Psoas muscle (tissue), 8 donors: ENCODE data around the gene DMD. TPM values are rescaled to one million over a fixed set of nuclear protein-coding genes. Genes with fewer than 3 reads are reported as not detected.

Experiments used
- ATAC-seq, 4 donors: fragments of 200-7000 bp; cut with Tn5 transposase; one replicate each; pipeline ENCODE4 v1.9.1; 2020; ENCODE audit warnings: moderate library complexity in 3 of 4, mild to moderate bottlenecking in 2 of 4
- DNase-seq, 2 donors: peaks; one replicate each; pipeline ENCODE4 v3.0.0-alpha.2; 2020
- H3K27ac ChIP-seq: fragments of 200-600 bp; one replicate; pipeline ENCODE4 v1.8.0; 2022
- H3K27me3 ChIP-seq, 3 donors: fragments of 200-600 bp in 1 of 3; one replicate each; pipeline versions ENCODE4 v1.6.1 to v1.8.0; 2013 to 2022; ENCODE audit warnings: low read length in 2 of 3, mild to moderate bottlenecking in 2 of 3, moderate library complexity in 1 of 3; ENCODE audit not compliant: insufficient read depth in 3 of 3
- H3K36me3 ChIP-seq, 2 donors: fragments of 200-600 bp in 1 of 2; one replicate each; pipeline versions ENCODE4 v1.6.1 to v1.8.0; 2013 to 2022; ENCODE audit warnings: low read depth in 1 of 2, mild to moderate bottlenecking in 1 of 2, moderate library complexity in 1 of 2; ENCODE audit not compliant: insufficient read depth in 1 of 2
- H3K4me1 ChIP-seq: fragments of 200-600 bp; one replicate; pipeline ENCODE4 v1.8.0; 2022
- H3K4me3 ChIP-seq: fragments of 200-600 bp; one replicate; pipeline ENCODE4 v1.8.0; 2022; ENCODE audit warnings: mild to moderate bottlenecking
- H3K9me3 ChIP-seq: fragments of 200-600 bp; one replicate; pipeline ENCODE4 v1.8.0; 2022
- CTCF ChIP-seq: fragments of 200-600 bp; IDR thresholded peaks from one replicate; pipeline ENCODE4 v1.8.0; 2022; ENCODE audit warnings: antibody characterized with exemption
- WGBS, 3 donors: extraction: QIAGEN DNeasy Blood & Tissue Kit; methylation state at CpG; one replicate each; pipeline versions ENCODE4 v1.1.6 to v1.1.7; 2013; 5-methylcytosine and 5-hydroxymethylcytosine counted together
- intact Hi-C, 2 donors: fragments of 100-400 bp; cut with DNase I; formaldehyde crosslinking; loops; one replicate each; pipeline versions ENCODE4 v1.11.0 to v1.14.2; 2022
- polyA plus RNA-seq, 3 donors: library from polyadenylated mRNA; stranded (reverse); fragments of 200-250 nt; gene quantifications; one replicate each; pipeline ENCODE4 v1.2.3, GENCODE V29; 2013
- total RNA-seq, 4 donors: library from RNA; stranded (reverse); fragmentation: NEBNext Ultra II Directional in 2 of 4; extraction: Animal tissue kit (Norgen Biotek cat#: 25700) in 2 of 4; gene quantifications; one replicate each; pipeline versions ENCODE4 v1.2.1 to v1.2.4, GENCODE V29; 2021 to 2023
- donor health status: healthy with polysubstance abuse.
- donor health status: DM: no; HTN: no; CAD: no; lungs with moderate emphysema.
- donor health status: Bipolar disorder and iron deficiency.
- donor health status: healthy.
- donor health status: DM: yes; HTN: yes; CAD: no.
- donor health status: DM: no; HTN: no; CAD: no.
- donor health status: DM: no; HTN: no; CAD: no.
- donor health status: DM: yes; HTN: yes; CAD: no.

Gene DMD
- total and polyA plus RNA-seq, 7 donors = 6.8 to 170 (median 86.5) TPM

- no peaks in the 10 kb centered on the region for H3K4me1 ChIP-seq
- no peak overlapping the region for H3K4me3 ChIP-seq
- H3K36me3 ChIP-seq = no peaks in the 10 kb centered on the region
- 45 to 68% (median 61%) methylated on average over 3 of the region's 3 CpGs for WGBS, 3 donors
- peak overlapping the region; percentile 7 for H3K27ac ChIP-seq
- TF ChIP-seq CTCF = no peak
- H3K9me3 ChIP-seq = no peaks in the 10 kb centered on the region
- intact Hi-C loops = no loop called here
- DNase-seq = peak in 1 of 2 donors; percentile 13
- no peaks in the 10 kb centered on the region for H3K27me3 ChIP-seq
- peak; percentile 86 to 98 (median 96) for ATAC-seq
Measured at GRCh38 chrX:31546126-31546525, 1665.2 kb downstream of the DMD start.

GRCh38 chrX:31545726-31546125 lies 1665.6 kb downstream of the DMD start:
- ATAC-seq = peak in 2 of 4 donors; percentile 34 to 35
- WGBS, 3 donors = 56 to 71% (median 67%) methylated on average over 5 of the region's 5 CpGs
- no peak overlapping the region for H3K27ac ChIP-seq

GRCh38 chrX:31545191-31545590 lies 1666.2 kb downstream of the DMD start:
- DNase-seq (no peak), ATAC-seq (no peak)
- no peak for TF ChIP-seq CTCF
- no peaks in the 10 kb centered on the region for H3K9me3 ChIP-seq
- intact Hi-C loops = no loop called here
- WGBS, 3 donors = 86 to 100% (median 95%) methylated on average over 3 of the region's 3 CpGs
- no peaks in the 10 kb centered on the region for H3K4me1 ChIP-seq
- H3K36me3 ChIP-seq = no peaks in the 10 kb centered on the region
- no peaks in the 10 kb centered on the region for H3K27me3 ChIP-seq
- H3K4me3 ChIP-seq = no peak overlapping the region
- H3K27ac ChIP-seq = no peak overlapping the region

More at GRCh38 chrX:31545726-31546125, 1665.6 kb downstream of the DMD start:
- H3K4me3 ChIP-seq = no peak overlapping the region
- no peaks in the 10 kb centered on the region for H3K4me1 ChIP-seq
- no peaks in the 10 kb centered on the region for H3K36me3 ChIP-seq
- TF ChIP-seq CTCF = no peak
- intact Hi-C loops = no loop called here
- DNase-seq = no peak
- H3K27me3 ChIP-seq = no peaks in the 10 kb centered on the region
- no peaks in the 10 kb centered on the region for H3K9me3 ChIP-seq

- no peak overlapping the region for H3K4me3 ChIP-seq
- TF ChIP-seq CTCF = no peak
- 82 to 95% (median 92%) methylated on average over 3 of the region's 3 CpGs for WGBS, 3 donors
- no peaks in the 10 kb centered on the region for H3K27me3 ChIP-seq
- DNase-seq = no peak
- H3K4me1 ChIP-seq = no peaks in the 10 kb centered on the region
- H3K9me3 ChIP-seq = no peaks in the 10 kb centered on the region
- ATAC-seq = no peak
- no peak overlapping the region for H3K27ac ChIP-seq
- intact Hi-C loops = no loop called here
- no peaks in the 10 kb centered on the region for H3K36me3 ChIP-seq
Measured at GRCh38 chrX:31543634-31544033, 1667.7 kb downstream of the DMD start.

GRCh38 chrX:31542566-31542965 lies 1668.8 kb downstream of the DMD start:
- DNase-seq (no peak), ATAC-seq (no peak)
- no peak overlapping the region for H3K27ac ChIP-seq
- H3K27me3 ChIP-seq = no peaks in the 10 kb centered on the region
- no peaks in the 10 kb centered on the region for H3K9me3 ChIP-seq
- intact Hi-C loops = no loop called here
- no peaks in the 10 kb centered on the region for H3K36me3 ChIP-seq
- 97 to 100% (median 98%) methylated on average over 2 of the region's 2 CpGs for WGBS, 3 donors
- no peak for TF ChIP-seq CTCF
- no peaks in the 10 kb centered on the region for H3K4me1 ChIP-seq
- H3K4me3 ChIP-seq = no peak overlapping the region
